Adrenal gland (tissue), 5 donors: Measurements from ENCODE around the gene RNF5.

Experiments
- CTCF ChIP-seq, 6 experiments: fragments of 450-650 bp in 4 of 6; fragments of 200-600 bp in 2 of 6; sonication (generic) in 1 of 6; IDR thresholded peaks; 1 replicate in 5 of 6; 2 replicates in 1 of 6; pipeline versions ENCODE4 v1.5.1 to v1.8.0; 2016 to 2021; ENCODE audit warnings: antibody characterized with exemption in 6 of 6, mild to moderate bottlenecking in 2 of 6, moderate library complexity in 1 of 6
- POLR2A ChIP-seq, 2 donors: fragments of 450-650 bp; IDR thresholded peaks; one replicate each; pipeline ENCODE4 v1.6.1; 2017; ENCODE audit warnings: antibody characterized with exemption in 2 of 2, mild to moderate bottlenecking in 2 of 2, moderate library complexity in 1 of 2
- donor health status: DM: no; HTN: no; CAD: no.

- TF ChIP-seq CTCF (IDR thresholded peaks at IDR 0.05) (no peak), POLR2A (IDR thresholded peaks at IDR 0.05) (no peak)
Observed at GRCh38 chr6:32189069-32189741, 11.0 kb downstream of the RNF5 start.
